ENCODE measurements around the gene FHAD1. TPM values are rescaled to one million over a fixed set of nuclear protein-coding genes. Genes with fewer than 3 reads are reported as not detected.

The FHAD1 gene
- polyA plus RNA-seq (2013, experiment 1 of 2): 1.8 TPM
- 1.8 TPM for polyA plus RNA-seq (2013, experiment 2 of 2)

GRCh38 chr1:15246960-15247614, at the start of gene FHAD1:
Gene FHAD1 (plus strand): TSS chr1:15247223. CDS start chr1:15251785, 4,562 bp downstream.
- Histone ChIP-seq H2BK5ac (ENCODE audit: low read length) (no peak within 1 kb of the TSS), H3K23ac (ENCODE audit: low read depth, low read length, poor library complexity) (no peak within 1 kb of the TSS), H3K9me3 (replicated peaks in 1 of 2; ENCODE audit: control insufficient read depth in 2 of 2, insufficient read depth in 1 of 2, low read depth in 1 of 2, low read length in 2 of 2) (peaks cover 3 to 11% of the 10 kb centered on the region in 2 donors), H3K27ac (replicated peaks; ENCODE audit: low read length) (no peak within 1 kb of the TSS), H2BK120ac (ENCODE audit: low read depth, low read length) (no peak within 1 kb of the TSS), H3K14ac (ENCODE audit: low read length) (peak within 1 kb of the TSS; percentile 43), H2AK5ac (ENCODE audit: low read depth, low read length) (peak within 1 kb of the TSS; percentile 13), H2BK12ac (ENCODE audit: low read length) (no peak within 1 kb of the TSS), H3K4ac (ENCODE audit: low read length) (no peak within 1 kb of the TSS), H4K8ac (ENCODE audit: low read depth, low read length) (no peak within 1 kb of the TSS), H2BK15ac (ENCODE audit: low read length) (no peak within 1 kb of the TSS), H4K91ac (ENCODE audit: low read depth, low read length, poor library complexity) (no peak within 1 kb of the TSS), H3K18ac (ENCODE audit: low read length) (peak within 1 kb of the TSS; percentile 92), H3K36me3 (replicated peaks in 1 of 2; ENCODE audit: control insufficient read depth in 2 of 2, insufficient read depth in 2 of 2, low read length in 2 of 2) (peaks cover 0 to 2% of the 10 kb centered on the region in 2 donors), H3K4me2 (ENCODE audit: insufficient read depth, low read length, poor library complexity, severe bottlenecking) (peak within 1 kb of the TSS; percentile 73), H3K9ac (ENCODE audit: low read depth, low read length, poor library complexity) (peak within 1 kb of the TSS; percentile 81), H3K79me1 (ENCODE audit: low read depth, low read length) (peaks cover 2% of the 10 kb centered on the region), H3K27me3 (ENCODE audit: control insufficient read depth in 3 of 3, insufficient read depth in 3 of 3, low read depth in 1 of 3, low read length in 3 of 3) (peaks cover 0 to 5% (median 0%) of the 10 kb centered on the region in 3 experiments), H3K4me1 (ENCODE audit: control insufficient read depth in 2 of 2, insufficient read depth in 1 of 2, low read depth in 1 of 2, low read length in 2 of 2) (peaks cover 6 to 7% of the 10 kb centered on the region in 2 donors), H3K4me3 (ENCODE audit: low read length in 2 of 2) (peak within 1 kb of the TSS; percentile 34 to 89), H2AFZ (ENCODE audit: low read length) (peak within 1 kb of the TSS; percentile 62)
- DNase-seq (ENCODE audit: low spot score): peak; percentile 77
- no CpG with 5 or more reads among the region's 55 CpGs for WGBS, 2 donors (ENCODE audit: extremely low coverage in 2 of 2, insufficient read length in 2 of 2, insufficient replicate concordance in 1 of 2)

- Histone ChIP-seq H3K9ac (ENCODE audit: low read depth, low read length, poor library complexity) (no peak overlapping the region), H3K79me1 (ENCODE audit: low read depth, low read length) (no peaks in the 10 kb centered on the region), H2AFZ (ENCODE audit: low read length) (no peak overlapping the region), H2AK5ac (ENCODE audit: low read depth, low read length) (no peak overlapping the region), H2BK15ac (ENCODE audit: low read length) (no peak overlapping the region), H4K91ac (ENCODE audit: low read depth, low read length, poor library complexity) (no peak overlapping the region), H3K18ac (ENCODE audit: low read length) (peak overlapping the region; percentile 2), H3K4ac (ENCODE audit: low read length) (no peak overlapping the region), H3K4me1 (ENCODE audit: control insufficient read depth in 2 of 2, insufficient read depth in 1 of 2, low read depth in 1 of 2, low read length in 2 of 2) (peaks cover 13 to 16% of the 10 kb centered on the region in 2 donors), H2BK12ac (ENCODE audit: low read length) (peak overlapping the region; percentile 19), H2BK5ac (ENCODE audit: low read length) (no peak overlapping the region), H3K14ac (ENCODE audit: low read length) (no peak overlapping the region), H3K27me3 (ENCODE audit: control insufficient read depth in 3 of 3, insufficient read depth in 3 of 3, low read depth in 1 of 3, low read length in 3 of 3) (no peaks in the 10 kb centered on the region), H3K27ac (replicated peaks; ENCODE audit: low read length) (no peak overlapping the region), H3K36me3 (replicated peaks in 1 of 2; ENCODE audit: control insufficient read depth in 2 of 2, insufficient read depth in 2 of 2, low read length in 2 of 2) (no peaks in the 10 kb centered on the region), H3K4me3 (ENCODE audit: low read length in 2 of 2) (peak overlapping the region in 1 of 2 donors; percentile 11), H3K23ac (ENCODE audit: low read depth, low read length, poor library complexity) (no peak overlapping the region), H2BK120ac (ENCODE audit: low read depth, low read length) (no peak overlapping the region), H4K8ac (ENCODE audit: low read depth, low read length) (no peak overlapping the region), H3K4me2 (ENCODE audit: insufficient read depth, low read length, poor library complexity, severe bottlenecking) (no peak overlapping the region), H3K9me3 (replicated peaks in 1 of 2; ENCODE audit: control insufficient read depth in 2 of 2, insufficient read depth in 1 of 2, low read depth in 1 of 2, low read length in 2 of 2) (no peaks in the 10 kb centered on the region)
- no peak for DNase-seq (ENCODE audit: low spot score)
- no CpG with 5 or more reads among the region's 12 CpGs for WGBS, 2 donors (ENCODE audit: extremely low coverage in 2 of 2, insufficient read length in 2 of 2, insufficient replicate concordance in 1 of 2)
Observed at GRCh38 chr1:15197591-15198447, 49.2 kb upstream of the FHAD1 start.

- H3K27me3 ChIP-seq (ENCODE audit: control insufficient read depth in 3 of 3, insufficient read depth in 3 of 3, low read depth in 1 of 3, low read length in 3 of 3): no peaks in the 10 kb centered on the region
- H3K36me3 ChIP-seq (replicated peaks in 1 of 2; ENCODE audit: control insufficient read depth in 2 of 2, insufficient read depth in 2 of 2, low read length in 2 of 2): no peaks in the 10 kb centered on the region
- H3K9me3 ChIP-seq (replicated peaks in 1 of 2; ENCODE audit: control insufficient read depth in 2 of 2, insufficient read depth in 1 of 2, low read depth in 1 of 2, low read length in 2 of 2): no peaks in the 10 kb centered on the region
- H3K4me2 ChIP-seq (ENCODE audit: insufficient read depth, low read length, poor library complexity, severe bottlenecking): no peak overlapping the region
- no peak overlapping the region for H4K8ac ChIP-seq (ENCODE audit: low read depth, low read length)
- H3K14ac ChIP-seq (ENCODE audit: low read length): no peak overlapping the region
- no peak overlapping the region for H2BK15ac ChIP-seq (ENCODE audit: low read length)
- no peak overlapping the region for H2AK5ac ChIP-seq (ENCODE audit: low read depth, low read length)
- H3K18ac ChIP-seq (ENCODE audit: low read length): peak overlapping the region; percentile 5
- H3K27ac ChIP-seq (replicated peaks; ENCODE audit: low read length): no peak overlapping the region
- H3K79me1 ChIP-seq (ENCODE audit: low read depth, low read length): no peaks in the 10 kb centered on the region
- no peak overlapping the region for H2AFZ ChIP-seq (ENCODE audit: low read length)
- peaks cover 13 to 16% of the 10 kb centered on the region in 2 donors for H3K4me1 ChIP-seq (ENCODE audit: control insufficient read depth in 2 of 2, insufficient read depth in 1 of 2, low read depth in 1 of 2, low read length in 2 of 2)
- H2BK5ac ChIP-seq (ENCODE audit: low read length): no peak overlapping the region
- H4K91ac ChIP-seq (ENCODE audit: low read depth, low read length, poor library complexity): no peak overlapping the region
- no peak overlapping the region for H3K9ac ChIP-seq (ENCODE audit: low read depth, low read length, poor library complexity)
- no peak overlapping the region for H2BK120ac ChIP-seq (ENCODE audit: low read depth, low read length)
- no CpG with 5 or more reads among the region's 8 CpGs for WGBS, 2 donors (ENCODE audit: extremely low coverage in 2 of 2, insufficient read length in 2 of 2, insufficient replicate concordance in 1 of 2)
- no peak overlapping the region for H3K4ac ChIP-seq (ENCODE audit: low read length)
- no peak overlapping the region for H3K4me3 ChIP-seq (ENCODE audit: low read length in 2 of 2)
- DNase-seq (ENCODE audit: low spot score): no peak
- H3K23ac ChIP-seq (ENCODE audit: low read depth, low read length, poor library complexity): no peak overlapping the region
- no peak overlapping the region for H2BK12ac ChIP-seq (ENCODE audit: low read length)
Observed at GRCh38 chr1:15198684-15199083, 48.3 kb upstream of the FHAD1 start.

- Histone ChIP-seq H3K18ac (ENCODE audit: low read length) (no peak overlapping the region), H2BK15ac (ENCODE audit: low read length) (no peak overlapping the region), H2BK120ac (ENCODE audit: low read depth, low read length) (no peak overlapping the region), H3K4me3 (ENCODE audit: low read length in 2 of 2) (no peak overlapping the region), H4K8ac (ENCODE audit: low read depth, low read length) (no peak overlapping the region), H3K9ac (ENCODE audit: low read depth, low read length, poor library complexity) (no peak overlapping the region), H3K27ac (replicated peaks; ENCODE audit: low read length) (no peak overlapping the region), H2AFZ (ENCODE audit: low read length) (no peak overlapping the region), H3K27me3 (ENCODE audit: control insufficient read depth in 3 of 3, insufficient read depth in 3 of 3, low read depth in 1 of 3, low read length in 3 of 3) (no peaks in the 10 kb centered on the region), H3K9me3 (replicated peaks in 1 of 2; ENCODE audit: control insufficient read depth in 2 of 2, insufficient read depth in 1 of 2, low read depth in 1 of 2, low read length in 2 of 2) (no peaks in the 10 kb centered on the region), H3K14ac (ENCODE audit: low read length) (no peak overlapping the region), H4K91ac (ENCODE audit: low read depth, low read length, poor library complexity) (no peak overlapping the region), H2BK12ac (ENCODE audit: low read length) (no peak overlapping the region), H3K4ac (ENCODE audit: low read length) (no peak overlapping the region), H2BK5ac (ENCODE audit: low read length) (no peak overlapping the region), H3K36me3 (replicated peaks in 1 of 2; ENCODE audit: control insufficient read depth in 2 of 2, insufficient read depth in 2 of 2, low read length in 2 of 2) (no peaks in the 10 kb centered on the region), H3K4me1 (ENCODE audit: control insufficient read depth in 2 of 2, insufficient read depth in 1 of 2, low read depth in 1 of 2, low read length in 2 of 2) (peaks cover 14 to 27% of the 10 kb centered on the region in 2 donors), H3K23ac (ENCODE audit: low read depth, low read length, poor library complexity) (no peak overlapping the region), H3K4me2 (ENCODE audit: insufficient read depth, low read length, poor library complexity, severe bottlenecking) (no peak overlapping the region), H2AK5ac (ENCODE audit: low read depth, low read length) (no peak overlapping the region), H3K79me1 (ENCODE audit: low read depth, low read length) (no peaks in the 10 kb centered on the region)
- DNase-seq (ENCODE audit: low spot score): no peak
- no CpG with 5 or more reads among the region's 4 CpGs for WGBS, 2 donors (ENCODE audit: extremely low coverage in 2 of 2, insufficient read length in 2 of 2, insufficient replicate concordance in 1 of 2)
Observed at GRCh38 chr1:15201221-15201620, 45.8 kb upstream of the FHAD1 start.
